Erythroblast (primary cell): ENCODE measurements around the gene ARRDC1.

ENCODE experiments used
- GATA1 ChIP-seq: IDR thresholded peaks from 2 replicates; pipeline ENCODE4 v1.6.1; 2011; ENCODE audit warnings: low read depth, mild to moderate bottlenecking, control low read depth, low read length, moderate library complexity
- POLR2A ChIP-seq: IDR thresholded peaks from 2 replicates; pipeline ENCODE4 v1.6.1; 2011; ENCODE audit warnings: mild to moderate bottlenecking, low read length

DNA sequence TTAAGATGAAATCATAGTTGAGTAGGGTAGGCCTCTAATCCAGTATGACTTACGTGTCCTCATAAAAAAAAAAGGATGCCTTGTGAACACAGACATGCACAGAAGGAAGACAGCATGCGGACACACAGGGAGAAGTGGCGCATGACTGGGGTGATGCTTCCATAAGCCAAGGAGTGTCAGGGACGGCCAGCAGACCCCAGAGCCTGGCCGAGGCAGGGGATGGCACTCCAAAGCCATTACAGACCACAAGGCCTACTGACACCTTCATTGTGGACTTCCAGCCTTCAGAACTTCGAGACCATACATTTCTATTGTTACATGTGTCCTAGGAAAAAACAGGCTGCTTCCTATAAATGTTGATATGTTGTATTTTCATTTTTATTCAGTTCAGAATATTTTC lies 33.2 kb downstream of the ARRDC1 start:
- TF ChIP-seq POLR2A (no peak), GATA1 (no peak)
